GM21825 (cell line): Measurements from ENCODE around the gene TEX50.
"Not testable (repeated sequence)": the region's sequence is repeated elsewhere in the genome, so short reads cannot be mapped to it uniquely, and the experiment has no call there.

Source experiments
- ATAC-seq: cut with Tn5 transposase; IDR thresholded peaks from one replicate; pipeline ENCODE4 v1.9.1; 2021; ENCODE audit warnings: mild to moderate bottlenecking, moderate library complexity; ENCODE audit not compliant: unreplicated experiment

The TEX50 gene

DNA sequence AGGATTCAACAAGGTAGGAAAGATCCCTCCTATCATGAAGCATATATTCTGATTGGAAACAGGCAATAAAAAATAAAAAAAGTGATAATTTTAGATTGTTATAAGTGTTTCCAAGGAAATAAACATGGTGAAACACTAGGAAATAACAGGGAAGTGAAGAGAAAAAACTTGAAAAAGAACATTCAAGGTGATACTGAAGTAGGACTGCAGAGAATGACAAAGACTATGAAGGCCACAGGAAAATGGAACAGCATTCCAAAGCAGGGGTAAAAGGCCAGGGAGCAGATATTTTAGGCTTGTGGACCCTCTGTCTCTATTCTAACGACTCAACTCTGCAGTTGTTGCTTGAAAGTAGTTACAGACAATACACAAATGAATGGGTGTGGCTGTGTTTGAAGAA lies 26.6 kb downstream of the TEX50 start:
- ATAC-seq, result no peak

DNA sequence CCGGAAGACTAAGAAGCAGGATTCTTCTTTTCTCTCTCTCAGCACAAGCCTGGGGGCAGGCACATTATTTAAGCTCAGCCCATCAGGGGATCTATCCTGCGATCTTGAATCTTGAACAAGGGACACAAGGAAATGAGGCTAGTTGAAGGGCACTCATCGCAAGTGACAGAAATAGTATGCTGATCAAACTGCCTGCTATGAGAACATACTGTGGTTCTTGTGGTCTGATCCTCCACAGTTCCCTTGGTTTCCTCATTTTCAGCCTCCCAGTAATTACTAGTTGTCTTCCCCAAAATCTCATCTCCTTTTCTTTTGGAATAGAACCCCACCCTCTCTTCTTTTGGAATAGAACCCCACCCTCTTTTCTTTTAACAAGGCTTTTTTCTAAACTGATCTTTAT lies 28.0 kb downstream of the TEX50 start:
- no peak for ATAC-seq

DNA sequence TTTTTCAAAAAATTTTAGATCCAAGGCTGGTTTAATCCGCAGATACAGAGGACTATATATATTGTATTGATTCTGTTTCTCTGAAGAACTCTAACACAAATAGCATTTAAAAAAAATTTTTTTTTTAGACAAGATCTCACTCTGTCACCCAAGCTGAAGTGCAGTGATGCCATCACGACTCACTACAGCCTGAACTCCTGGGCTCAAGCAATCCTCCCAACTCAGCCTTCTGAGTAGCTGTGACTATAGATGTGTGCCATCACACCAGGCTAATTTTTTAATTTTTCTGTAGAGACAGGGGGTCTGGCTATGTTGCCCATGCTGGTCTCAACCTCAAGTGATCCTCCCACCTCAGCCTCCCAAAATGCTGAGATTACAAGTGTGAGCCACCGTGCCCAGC lies 31.5 kb downstream of the TEX50 start:
- no peak for ATAC-seq

DNA sequence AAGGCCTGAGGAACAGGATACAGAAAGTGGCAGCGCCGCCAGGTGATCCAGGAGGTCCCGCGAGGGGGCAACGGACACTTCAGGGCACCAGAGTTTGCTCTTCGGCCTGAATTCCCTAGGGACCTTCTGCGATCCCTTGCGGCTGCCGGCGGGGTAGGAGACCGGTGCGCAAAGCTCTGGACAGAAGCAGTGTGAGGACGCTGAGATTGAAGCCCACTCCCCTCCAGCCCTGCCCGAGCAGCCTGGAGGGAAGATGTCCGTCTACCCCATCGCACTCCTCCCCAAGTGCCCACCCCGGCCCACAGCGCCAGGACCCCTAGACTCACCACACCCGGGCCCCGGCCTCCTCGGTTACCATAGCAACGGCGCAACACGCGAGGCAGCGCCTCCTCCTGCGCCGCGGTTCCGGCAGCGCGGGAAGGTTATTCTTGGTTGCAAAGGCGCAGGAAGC lies 34.4 kb downstream of the TEX50 start, which contains the start of gene ANKRD45:
Gene ANKRD45 (minus strand): TSS at position 361 of the 451 bp plus-strand sequence. CDS start 10,433 bp downstream, outside the sequence.
- ATAC-seq, result no peak

DNA sequence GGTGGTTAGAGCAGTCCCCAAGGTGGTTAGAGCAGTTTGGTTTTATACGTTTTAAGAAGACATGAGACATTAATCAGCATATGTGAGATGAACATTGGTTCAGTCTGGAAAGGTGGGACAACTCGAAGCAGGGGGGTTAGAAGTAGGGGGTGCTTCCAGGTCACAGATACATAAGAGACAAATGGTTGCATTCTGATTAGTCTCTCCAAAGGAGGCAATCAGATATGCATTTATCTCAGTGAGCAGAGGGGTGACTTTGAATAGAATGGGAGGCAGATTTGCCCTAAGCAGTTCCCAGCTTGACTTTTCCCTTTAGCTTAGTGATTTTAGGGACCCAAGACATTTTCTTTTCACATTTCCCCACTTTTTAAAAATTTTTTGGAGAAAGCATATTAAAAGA lies 39.4 kb downstream of the TEX50 start:
- ATAC-seq, result not testable (repeated sequence)

DNA sequence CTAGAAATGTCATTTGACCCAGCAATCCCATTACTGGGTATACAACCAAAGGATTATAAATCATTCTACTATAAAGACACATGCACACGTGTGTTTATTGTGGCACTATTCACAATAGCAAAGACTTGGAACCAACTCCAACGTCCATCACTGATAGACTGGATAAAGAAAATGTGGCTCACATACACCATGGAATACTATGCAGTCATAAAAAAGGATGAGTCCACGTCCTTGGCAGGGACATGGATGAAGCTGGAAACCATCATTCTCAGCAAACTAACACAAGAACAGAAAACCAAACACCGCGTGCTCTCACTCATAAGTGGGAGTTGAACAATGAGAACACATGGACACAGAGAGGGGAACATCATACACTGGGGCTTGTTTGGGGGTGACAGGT lies 45.0 kb downstream of the TEX50 start:
- ATAC-seq, result not testable (repeated sequence)

DNA sequence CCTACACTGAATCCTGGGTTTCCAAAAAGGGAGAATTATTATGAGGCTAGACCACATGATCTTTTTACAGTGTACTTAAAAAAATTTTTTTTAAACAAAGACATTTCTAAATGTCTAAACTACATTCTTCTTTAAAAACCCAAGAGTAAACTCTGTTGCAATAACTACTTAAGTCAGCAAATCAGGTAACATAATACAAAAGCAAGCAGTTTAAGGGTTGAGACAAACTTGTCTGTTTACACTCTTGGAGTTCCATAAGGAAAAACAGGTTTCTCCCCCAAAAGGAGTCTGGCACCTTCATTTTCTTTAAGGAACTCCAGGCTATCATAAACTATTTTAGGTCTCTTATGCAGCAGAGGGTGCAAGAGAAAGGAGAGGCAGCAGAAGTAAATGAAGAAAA lies 47.0 kb downstream of the TEX50 start:
- ATAC-seq, result no peak

DNA sequence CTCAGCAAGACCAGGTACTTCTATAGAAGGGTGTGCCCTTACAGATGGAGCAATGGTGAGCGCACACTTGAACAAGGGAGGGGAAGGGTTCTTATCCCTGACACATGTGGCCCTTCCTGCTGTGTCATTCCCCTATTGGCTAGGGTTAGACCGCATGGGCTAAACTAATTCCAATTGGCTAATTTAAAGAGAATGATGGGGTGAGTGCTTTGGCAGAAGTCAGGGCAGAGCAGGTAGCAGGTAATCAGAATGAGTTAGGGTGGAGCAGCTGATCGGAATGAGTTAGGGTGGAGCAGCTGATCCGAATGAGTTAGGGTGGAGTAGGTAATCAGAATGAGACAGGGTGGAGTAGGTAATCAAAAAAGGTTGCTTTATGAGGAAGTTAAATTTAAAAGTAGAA lies 48.7 kb downstream of the TEX50 start:
- not testable (repeated sequence) for ATAC-seq

DNA sequence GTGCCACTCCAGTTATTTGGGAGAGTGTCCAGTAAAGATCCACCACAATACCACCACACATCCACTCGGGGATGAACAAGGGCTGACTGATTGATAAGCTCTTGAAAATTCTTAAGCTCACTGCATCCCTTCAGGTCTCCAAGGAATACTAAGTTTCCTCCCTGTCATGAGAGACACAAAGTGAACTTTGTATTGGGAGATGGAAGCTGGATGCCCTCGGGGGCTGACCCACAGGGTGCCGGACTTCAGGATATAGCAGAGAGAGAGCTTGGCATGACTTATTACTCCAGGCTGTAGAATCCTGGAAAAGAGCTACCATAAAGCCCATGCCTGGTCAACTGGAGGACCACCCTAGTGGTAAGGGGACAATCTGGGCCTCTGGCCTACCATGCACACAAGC lies 50.0 kb downstream of the TEX50 start:
- ATAC-seq, result not testable (repeated sequence)
